Stomach (tissue), 9 donors: ENCODE data around the gene LYSMD2. TPM values are rescaled to one million over a fixed set of nuclear protein-coding genes. Genes with fewer than 3 reads are reported as not detected.

Experiments
- DNase-seq, 2 donors: peaks; one replicate each; pipeline versions ENCODE4 v3.0.0 to v3.0.0-alpha.2; 2013 to 2019
- H3K27ac ChIP-seq, 5 donors: fragments of 200-600 bp in 4 of 5; sonication (generic) in 4 of 5; one replicate each; pipeline ENCODE4 v1.5.1; 2013 to 2019; ENCODE audit warnings: mild to moderate bottlenecking in 1 of 5, moderate library complexity in 1 of 5
- H3K27me3 ChIP-seq, 3 donors: fragments of 200-600 bp; sonication (generic); one replicate each; pipeline ENCODE4 v1.5.1; 2017 to 2019; ENCODE audit warnings: mixed run types in 1 of 3
- H3K36me3 ChIP-seq, 4 donors: fragments of 200-600 bp; sonication (generic); 1 replicate in 3 of 4; 2 replicates in 1 of 4; pipeline ENCODE4 v1.5.1; 2016 to 2019
- H3K4me1 ChIP-seq, 4 donors: fragments of 200-600 bp; sonication (generic); one replicate each; pipeline ENCODE4 v1.5.1; 2016 to 2019
- H3K4me3 ChIP-seq, 4 donors: fragments of 200-600 bp; sonication (generic) in 3 of 4; one replicate each; pipeline ENCODE4 v1.5.1; 2016 to 2019; ENCODE audit warnings: mild to moderate bottlenecking in 1 of 4
- H3K9me3 ChIP-seq, 4 donors: fragments of 200-600 bp; sonication (generic); one replicate each; pipeline ENCODE4 v1.5.1; 2016 to 2019
- CTCF ChIP-seq, 7 experiments: fragments of 450-650 bp in 4 of 7; fragments of 200-600 bp in 3 of 7; sonication (generic) in 3 of 7; IDR thresholded peaks; one replicate each; pipeline ENCODE4 v1.5.1; 2016 to 2019; ENCODE audit warnings: antibody characterized with exemption in 7 of 7, control low read depth in 2 of 7, mild to moderate bottlenecking in 1 of 7
- EP300 ChIP-seq: sonication (generic); formaldehyde crosslinking; IDR thresholded peaks from one replicate; pipeline ENCODE4 v1.6.1; 2017; ENCODE audit warnings: antibody characterized with exemption
- POLR2A ChIP-seq, 4 donors: fragments of 450-650 bp; IDR thresholded peaks; one replicate each; pipeline ENCODE4 v1.6.1; 2016; ENCODE audit warnings: antibody characterized with exemption in 4 of 4, control low read depth in 2 of 4, mild to moderate bottlenecking in 1 of 4, moderate library complexity in 1 of 4
- POLR2AphosphoS5 ChIP-seq, 3 donors: sonication (generic); formaldehyde crosslinking; IDR thresholded peaks; one replicate each; pipeline ENCODE4 v1.6.1; 2016; ENCODE audit warnings: antibody characterized with exemption in 3 of 3
- WGBS, 5 donors: extraction: QIAGEN DNeasy Blood & Tissue Kit in 3 of 5; methylation state at CpG; one replicate each; pipeline versions ENCODE4 v1.1.5 to v1.1.7; 2013 to 2018; 5-methylcytosine and 5-hydroxymethylcytosine counted together
- intact Hi-C: fragments of 100-400 bp; cut with DNase I; formaldehyde crosslinking; loops from one replicate; pipeline ENCODE4 v1.15.1; 2023; ENCODE audit warnings: low total_unique reads
- polyA plus RNA-seq, 3 donors: library from polyadenylated mRNA; stranded (reverse); fragments of 200-250 nt; gene quantifications; one replicate each; pipeline ENCODE4 v1.2.3, GENCODE V29; 2013
- total RNA-seq, 5 donors: library from RNA; depleted of rRNA; stranded (reverse); fragments of >200 nt; gene quantifications; one replicate each; pipeline versions ENCODE4 v1.1.0 to v1.2.3, GENCODE V29; 2014 to 2016
- donor health status: healthy with polysubstance abuse.
- donor health status: Bipolar disorder and iron deficiency.
- donor health status: healthy.

LYSMD2 gene
- total and polyA plus RNA-seq, 8 donors: 4.8 to 24.9 (median 12.2) TPM; not detected in 1

- H3K27ac ChIP-seq: peak overlapping the region in 1 of 5 donors; percentile 0
- DNase-seq: peak; percentile 29 to 81
Measured at GRCh38 chr15:51758645-51759044, 21.2 kb upstream of the LYSMD2 start.

GRCh38 chr15:51757450-51757849, 20.0 kb upstream of the LYSMD2 start:
- TF ChIP-seq POLR2AphosphoS5 (IDR thresholded peaks at IDR 0.05): no peak
- no peak for TF ChIP-seq EP300
- TF ChIP-seq CTCF (IDR thresholded peaks at IDR 0.05): no peak
- no peak for TF ChIP-seq POLR2A (IDR thresholded peaks at IDR 0.05)
- Histone ChIP-seq H3K27me3 (no peaks in the 10 kb centered on the region), H3K27ac (no peak overlapping the region), H3K36me3 (no peaks in the 10 kb centered on the region), H3K9me3 (no peaks in the 10 kb centered on the region), H3K4me3 (no peak overlapping the region), H3K4me1 (peaks cover 1 to 26% (median 15%) of the 10 kb centered on the region in 4 donors)
- WGBS, 5 donors: 75 to 100% (median 88%) methylated on average over 2 of the region's 2 CpGs
- no peak for DNase-seq
- intact Hi-C loops: no loop called here

More at GRCh38 chr15:51758645-51759044, 21.2 kb upstream of the LYSMD2 start:
- Histone ChIP-seq H3K27me3 (no peaks in the 10 kb centered on the region), H3K9me3 (no peaks in the 10 kb centered on the region), H3K4me1 (peaks cover 0 to 20% (median 11%) of the 10 kb centered on the region in 4 donors), H3K36me3 (no peaks in the 10 kb centered on the region), H3K4me3 (no peak overlapping the region)
- TF ChIP-seq CTCF (IDR thresholded peaks at IDR 0.05): no peak
- no peak for TF ChIP-seq POLR2A (IDR thresholded peaks at IDR 0.05)
- TF ChIP-seq POLR2AphosphoS5 (IDR thresholded peaks at IDR 0.05): peak in 1 of 3 donors; percentile 10
- intact Hi-C loops: no loop called here
- WGBS, 5 donors: 17 to 60% (median 46%) methylated on average over 1 of the region's 1 CpG

- no peak for DNase-seq
- no peaks in the 10 kb centered on the region for H3K9me3 ChIP-seq
- WGBS, 5 donors: 75 to 84% (median 80%) methylated on average over 4 of the region's 4 CpGs
- no peaks in the 10 kb centered on the region for H3K36me3 ChIP-seq
- H3K27ac ChIP-seq: no peak overlapping the region
- intact Hi-C loops: no loop called here
- no peak for TF ChIP-seq POLR2A (IDR thresholded peaks at IDR 0.05)
- TF ChIP-seq POLR2AphosphoS5 (IDR thresholded peaks at IDR 0.05): no peak
- no peak for TF ChIP-seq CTCF (IDR thresholded peaks at IDR 0.05)
- no peak for TF ChIP-seq EP300
- peaks cover 6 to 32% (median 21%) of the 10 kb centered on the region in 4 donors for H3K4me1 ChIP-seq
- no peak overlapping the region for H3K4me3 ChIP-seq
- no peaks in the 10 kb centered on the region for H3K27me3 ChIP-seq
Measured at GRCh38 chr15:51756482-51756881, 19.0 kb upstream of the LYSMD2 start.

GRCh38 chr15:51755790-51756189, 18.3 kb upstream of the LYSMD2 start:
- TF ChIP-seq POLR2AphosphoS5 (IDR thresholded peaks at IDR 0.05) (no peak), CTCF (IDR thresholded peaks at IDR 0.05) (no peak), POLR2A (IDR thresholded peaks at IDR 0.05) (no peak), EP300 (no peak)
- Histone ChIP-seq H3K36me3 (no peaks in the 10 kb centered on the region), H3K27me3 (no peaks in the 10 kb centered on the region), H3K9me3 (no peaks in the 10 kb centered on the region), H3K27ac (no peak overlapping the region), H3K4me1 (peaks cover 10 to 37% (median 26%) of the 10 kb centered on the region in 4 donors), H3K4me3 (no peak overlapping the region)
- 60 to 87% (median 69%) methylated on average over 4 of the region's 4 CpGs for WGBS, 5 donors
- no peak for DNase-seq
- intact Hi-C loops: no loop called here
